Measurements from ENCODE around the gene LAMA5. TPM values are rescaled to one million over a fixed set of nuclear protein-coding genes. Genes with fewer than 3 reads are reported as not detected.

Gene LAMA5
- total RNA-seq, 1 donor from 2014 or later = 240 TPM

GRCh38 chr20:62333820-62334595 lies 33.1 kb downstream of the LAMA5 start:
- H3K4me3 ChIP-seq (ENCODE audit: low read depth, low read length) = no peak overlapping the region
- DNase-seq (ENCODE audit: low read depth) = no peak
- no peak for TF ChIP-seq CTCF (conservative IDR thresholded peaks at IDR 0.05; ENCODE audit: low read depth, low read length)

GRCh38 chr20:62332989-62333819 lies 33.9 kb downstream of the LAMA5 start:
- DNase-seq (ENCODE audit: low read depth) = no peak
- no peak for TF ChIP-seq CTCF (conservative IDR thresholded peaks at IDR 0.05; ENCODE audit: low read depth, low read length)
- H3K4me3 ChIP-seq (ENCODE audit: low read depth, low read length) = no peak overlapping the region

DNA sequence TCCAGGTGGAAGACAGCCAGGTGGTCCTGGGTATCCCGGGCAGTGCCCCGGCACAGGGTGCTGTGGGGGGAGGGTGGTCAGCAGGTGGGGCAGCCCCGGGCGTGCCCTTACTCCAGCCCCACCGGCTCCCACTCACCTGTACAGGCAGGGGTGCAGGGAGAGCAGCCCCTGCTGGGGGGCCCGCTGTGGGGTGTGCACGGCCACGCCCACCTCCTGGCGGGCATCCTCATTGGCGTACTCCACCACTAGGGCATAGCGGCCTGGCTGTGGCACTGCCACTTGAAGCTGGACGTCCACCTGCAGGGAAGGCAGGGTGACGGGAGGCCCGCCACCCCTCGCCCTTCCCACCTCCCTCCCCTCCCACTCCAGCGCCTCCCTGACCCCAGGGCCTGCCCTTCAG lies 34.7 kb downstream of the LAMA5 start:
- no peak overlapping the region for H3K4me3 ChIP-seq (ENCODE audit: low read depth, low read length)
- no peak for DNase-seq (ENCODE audit: low read depth)
- no peak for TF ChIP-seq CTCF (conservative IDR thresholded peaks at IDR 0.05; ENCODE audit: low read depth, low read length)

GRCh38 chr20:62331347-62331746 lies 35.8 kb downstream of the LAMA5 start:
- TF ChIP-seq CTCF (conservative IDR thresholded peaks at IDR 0.05; ENCODE audit: low read depth, low read length) = no peak
- no peak for DNase-seq (ENCODE audit: low read depth)
- H3K4me3 ChIP-seq (ENCODE audit: low read depth, low read length) = no peak overlapping the region

GRCh38 chr20:62330576-62331317 lies 36.4 kb downstream of the LAMA5 start:
- no peak overlapping the region for H3K4me3 ChIP-seq (ENCODE audit: low read depth, low read length)
- DNase-seq (ENCODE audit: low read depth) = no peak
- no peak for TF ChIP-seq CTCF (conservative IDR thresholded peaks at IDR 0.05; ENCODE audit: low read depth, low read length)

DNA sequence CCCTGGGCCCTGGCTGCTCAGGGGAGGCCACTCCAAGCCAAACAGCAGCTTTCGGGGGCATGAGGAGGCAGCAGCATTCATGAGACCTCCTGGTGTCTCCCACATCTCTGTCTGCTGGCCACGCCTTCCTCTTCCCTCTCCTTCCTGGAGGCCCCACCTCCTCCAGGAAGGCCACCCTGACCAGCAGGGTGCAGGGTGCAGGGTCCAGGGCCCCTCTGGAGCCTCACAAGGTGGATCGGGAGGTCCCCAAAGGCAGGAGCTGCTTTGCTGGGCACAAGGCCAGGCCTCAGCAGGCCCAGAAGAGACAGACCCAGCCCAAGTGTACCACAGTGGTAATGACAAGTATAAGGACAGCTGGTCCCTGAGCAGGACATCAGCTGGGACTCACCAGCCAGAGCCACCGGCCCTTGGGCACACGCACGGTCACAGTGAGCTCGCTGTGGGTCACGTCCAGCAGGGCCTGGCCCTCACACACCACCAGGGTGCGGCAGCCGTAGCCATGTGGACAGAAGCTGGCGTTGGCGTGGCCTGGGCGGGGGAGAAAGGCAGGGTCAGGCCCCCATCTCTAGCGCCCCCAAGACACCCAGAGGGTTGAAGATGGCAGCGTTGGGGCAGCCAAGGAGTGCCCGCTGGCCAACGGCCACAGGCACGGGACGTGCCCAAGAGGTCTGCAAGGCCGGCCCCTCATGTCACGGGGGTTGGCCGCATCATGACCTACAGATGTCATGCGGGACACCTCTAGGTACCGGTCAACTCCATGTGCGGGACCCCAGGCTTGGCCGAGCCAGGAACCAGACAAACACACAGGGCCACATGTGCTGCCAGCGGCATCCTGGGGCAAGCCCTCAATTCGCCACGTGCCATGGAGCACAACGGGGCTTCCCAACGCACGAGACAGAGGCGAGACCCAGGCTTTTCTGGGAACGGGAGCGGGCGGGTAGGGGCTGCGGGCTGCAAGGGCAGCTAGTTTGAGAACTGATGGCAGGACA lies 37.4 kb downstream of the LAMA5 start:
- TF ChIP-seq CTCF (conservative IDR thresholded peaks at IDR 0.05; ENCODE audit: low read depth, low read length) = no peak
- no peak overlapping the region for H3K4me3 ChIP-seq (ENCODE audit: low read depth, low read length)
- DNase-seq (ENCODE audit: low read depth) = no peak

All from epithelial cell of proximal tubule (primary cell).